ACC112 (cell line): ENCODE data around the gene ARHGAP15.
A peak's percentile ranks its signal among the peaks of the same experiment; 100 is the strongest.

Experiments used
- H2AFZ ChIP-seq: fragments of 200-600 bp; sonication (generic); one replicate; pipeline ENCODE4 v1.6.0; 2017; ENCODE audit warnings: antibody characterized with exemption, low read length; ENCODE audit not compliant: unreplicated experiment
- H3K27ac ChIP-seq: fragments of 200-600 bp; sonication (generic); 2 replicates; pipeline ENCODE4 v1.5.1; 2014; ENCODE audit warnings: low read depth, mild to moderate bottlenecking, antibody characterized with exemption, low read length, moderate library complexity
- H3K27me3 ChIP-seq: fragments of 200-600 bp; sonication (generic); 2 replicates; pipeline ENCODE4 v1.6.1; 2014; ENCODE audit warnings: mild to moderate bottlenecking, antibody characterized with exemption, low read length, moderate library complexity, mixed read lengths; ENCODE audit not compliant: insufficient read depth
- H3K36me3 ChIP-seq: fragments of 200-600 bp; sonication (generic); 2 replicates; pipeline ENCODE4 v1.6.1; 2016; ENCODE audit warnings: mild to moderate bottlenecking, antibody characterized with exemption, low read length, moderate library complexity, mixed read lengths; ENCODE audit not compliant: insufficient read depth
- H3K4me1 ChIP-seq: fragments of 200-600 bp; sonication (generic); one replicate; pipeline ENCODE4 v1.6.1; 2016; ENCODE audit warnings: low read length, mixed read lengths; ENCODE audit not compliant: insufficient read depth, unreplicated experiment, control insufficient read depth
- H3K4me3 ChIP-seq: fragments of 200-600 bp; sonication (generic); 2 replicates; pipeline ENCODE4 v1.5.1; 2014; ENCODE audit warnings: mild to moderate bottlenecking, low read depth, low read length
- H3K79me2 ChIP-seq: fragments of 200-600 bp; sonication (generic); one replicate; pipeline ENCODE4 v1.6.0; 2016; ENCODE audit warnings: low read length; ENCODE audit not compliant: control insufficient read depth, unreplicated experiment, insufficient read depth

Gene ARHGAP15

GRCh38 chr2:143397884-143398614 lies 268.8 kb downstream of the ARHGAP15 start:
- no peaks in the 10 kb centered on the region for H3K36me3 ChIP-seq
- peak overlapping the region; percentile 86 for H2AFZ ChIP-seq
- H3K27ac ChIP-seq = no peak overlapping the region
- peaks cover 15% of the 10 kb centered on the region for H3K4me1 ChIP-seq
- no peaks in the 10 kb centered on the region for H3K79me2 ChIP-seq
- no peaks in the 10 kb centered on the region for H3K27me3 ChIP-seq
- H3K4me3 ChIP-seq = peak overlapping the region; percentile 66

- H2AFZ ChIP-seq = peak overlapping the region; percentile 86
- H3K36me3 ChIP-seq = no peaks in the 10 kb centered on the region
- H3K79me2 ChIP-seq = no peaks in the 10 kb centered on the region
- peaks cover 15% of the 10 kb centered on the region for H3K4me1 ChIP-seq
- H3K27me3 ChIP-seq = no peaks in the 10 kb centered on the region
- H3K27ac ChIP-seq = no peak overlapping the region
- peak overlapping the region; percentile 66 for H3K4me3 ChIP-seq
Observed at GRCh38 chr2:143398781-143399180, 269.6 kb downstream of the ARHGAP15 start.

GRCh38 chr2:143399631-143400069 lies 270.4 kb downstream of the ARHGAP15 start:
- H3K27me3 ChIP-seq = no peaks in the 10 kb centered on the region
- H3K4me3 ChIP-seq = no peak overlapping the region
- H3K79me2 ChIP-seq = no peaks in the 10 kb centered on the region
- H2AFZ ChIP-seq = peak overlapping the region; percentile 66
- H3K27ac ChIP-seq = no peak overlapping the region
- peaks cover 15% of the 10 kb centered on the region for H3K4me1 ChIP-seq
- H3K36me3 ChIP-seq = no peaks in the 10 kb centered on the region

DNA sequence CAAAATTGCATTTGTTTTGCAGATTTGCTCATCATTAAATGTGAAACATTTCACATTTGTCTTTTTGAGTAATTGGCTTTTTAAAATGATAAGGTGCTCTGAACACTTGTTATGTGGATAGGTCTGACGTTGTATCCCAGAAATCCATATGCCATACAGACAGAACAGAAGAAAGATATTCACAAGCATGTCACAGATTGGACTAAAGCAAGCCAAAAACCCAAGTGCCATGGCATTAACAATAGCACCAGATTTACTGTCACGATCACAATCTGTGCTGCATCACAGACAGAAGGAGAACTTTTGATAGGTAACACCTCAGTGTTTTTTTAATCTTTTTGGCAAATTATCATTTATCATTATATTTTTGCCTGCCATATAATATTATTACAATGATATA lies 272.6 kb downstream of the ARHGAP15 start:
- Histone ChIP-seq H3K79me2 (no peaks in the 10 kb centered on the region), H3K4me1 (peaks cover 15% of the 10 kb centered on the region), H3K27ac (no peak overlapping the region), H2AFZ (no peak overlapping the region), H3K36me3 (no peaks in the 10 kb centered on the region), H3K4me3 (no peak overlapping the region), H3K27me3 (no peaks in the 10 kb centered on the region)

DNA sequence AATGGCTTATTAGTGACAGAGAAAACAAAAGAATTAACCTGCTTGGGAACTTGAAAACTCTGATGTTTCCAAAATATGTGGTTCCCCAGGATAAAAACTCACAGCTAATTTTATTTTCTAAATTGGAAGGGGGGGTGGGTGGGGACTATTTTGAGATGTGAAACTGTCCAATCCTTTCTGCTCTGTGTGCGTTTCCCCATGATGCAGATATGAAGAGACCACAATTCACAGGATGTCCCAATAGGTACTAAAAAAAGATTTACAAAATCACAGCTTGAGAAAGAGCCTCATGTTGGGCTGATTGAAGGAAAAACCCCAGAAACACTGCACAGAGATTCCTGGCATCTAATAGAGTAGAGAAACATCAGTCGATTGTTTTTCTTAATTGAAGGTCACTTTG lies 273.2 kb downstream of the ARHGAP15 start:
- H3K27me3 ChIP-seq = no peaks in the 10 kb centered on the region

GRCh38 chr2:143410082-143410897 lies 281.1 kb downstream of the ARHGAP15 start:
- no peaks in the 10 kb centered on the region for H3K36me3 ChIP-seq
- H3K27me3 ChIP-seq = no peaks in the 10 kb centered on the region
- H3K27ac ChIP-seq = no peak overlapping the region
- H3K4me3 ChIP-seq = no peak overlapping the region
- no peak overlapping the region for H2AFZ ChIP-seq
- H3K4me1 ChIP-seq = no peaks in the 10 kb centered on the region
- H3K79me2 ChIP-seq = no peaks in the 10 kb centered on the region

More for the DNA sequence above, 273.2 kb downstream of the ARHGAP15 start:
- Histone ChIP-seq H2AFZ (no peak overlapping the region), H3K4me1 (peaks cover 15% of the 10 kb centered on the region), H3K4me3 (no peak overlapping the region), H3K27ac (no peak overlapping the region), H3K36me3 (no peaks in the 10 kb centered on the region), H3K79me2 (no peaks in the 10 kb centered on the region)

DNA sequence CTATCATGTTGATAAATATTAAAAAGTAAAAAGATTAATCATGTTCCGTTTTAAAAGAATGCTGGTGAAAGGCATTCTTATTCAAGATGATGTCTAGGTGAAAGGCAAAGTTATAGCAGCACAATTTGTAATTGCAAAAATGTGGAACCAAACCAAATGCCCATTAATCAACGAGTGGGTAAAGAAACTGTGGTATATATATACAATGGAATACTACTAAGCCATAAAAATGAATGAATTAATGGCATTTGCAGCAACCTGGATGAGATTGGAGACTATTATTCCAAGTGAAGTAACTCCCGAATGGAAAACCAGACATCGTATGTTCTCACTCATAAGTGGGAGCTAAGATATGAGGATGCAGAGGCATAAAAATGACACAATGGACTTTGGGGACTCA lies 286.4 kb downstream of the ARHGAP15 start:
- Histone ChIP-seq H3K4me3 (no peak overlapping the region), H3K27me3 (no peaks in the 10 kb centered on the region), H3K4me1 (no peaks in the 10 kb centered on the region), H3K79me2 (no peaks in the 10 kb centered on the region), H3K27ac (no peak overlapping the region), H3K36me3 (no peaks in the 10 kb centered on the region), H2AFZ (no peak overlapping the region)

DNA sequence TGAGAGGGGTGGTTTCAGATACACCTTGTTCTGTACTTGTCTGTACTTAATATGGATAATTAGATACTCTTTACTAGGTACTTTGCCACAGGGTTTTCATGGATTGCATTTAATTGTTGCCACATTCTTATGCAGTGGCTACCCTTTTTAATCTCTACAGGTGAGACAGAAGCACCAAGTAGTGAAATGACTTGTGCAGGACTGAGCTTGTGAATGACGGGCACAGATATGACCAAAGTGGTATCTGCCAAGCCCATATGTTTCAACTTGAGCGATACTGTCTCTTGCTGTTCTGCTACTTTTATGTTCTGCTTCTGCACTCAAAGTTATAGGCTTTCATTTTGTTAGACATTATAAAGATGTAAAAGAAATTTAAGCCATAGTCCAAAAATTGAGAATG lies 288.2 kb downstream of the ARHGAP15 start:
- H3K27ac ChIP-seq = no peak overlapping the region
- H2AFZ ChIP-seq = no peak overlapping the region
- no peaks in the 10 kb centered on the region for H3K36me3 ChIP-seq
- H3K79me2 ChIP-seq = no peaks in the 10 kb centered on the region
- no peaks in the 10 kb centered on the region for H3K27me3 ChIP-seq
- H3K4me1 ChIP-seq = no peaks in the 10 kb centered on the region
- H3K4me3 ChIP-seq = no peak overlapping the region

GRCh38 chr2:143420313-143420712 lies 291.1 kb downstream of the ARHGAP15 start:
- Histone ChIP-seq H3K27me3 (no peaks in the 10 kb centered on the region), H3K4me1 (peaks cover 6% of the 10 kb centered on the region), H3K4me3 (no peak overlapping the region), H3K79me2 (no peaks in the 10 kb centered on the region), H3K36me3 (no peaks in the 10 kb centered on the region), H2AFZ (no peak overlapping the region), H3K27ac (no peak overlapping the region)

- Histone ChIP-seq H3K27me3 (no peaks in the 10 kb centered on the region), H3K4me1 (peaks cover 21% of the 10 kb centered on the region), H3K79me2 (no peaks in the 10 kb centered on the region), H3K27ac (no peak overlapping the region), H2AFZ (no peak overlapping the region), H3K36me3 (no peaks in the 10 kb centered on the region), H3K4me3 (no peak overlapping the region)
Observed at GRCh38 chr2:143422681-143423080, 293.5 kb downstream of the ARHGAP15 start.

DNA sequence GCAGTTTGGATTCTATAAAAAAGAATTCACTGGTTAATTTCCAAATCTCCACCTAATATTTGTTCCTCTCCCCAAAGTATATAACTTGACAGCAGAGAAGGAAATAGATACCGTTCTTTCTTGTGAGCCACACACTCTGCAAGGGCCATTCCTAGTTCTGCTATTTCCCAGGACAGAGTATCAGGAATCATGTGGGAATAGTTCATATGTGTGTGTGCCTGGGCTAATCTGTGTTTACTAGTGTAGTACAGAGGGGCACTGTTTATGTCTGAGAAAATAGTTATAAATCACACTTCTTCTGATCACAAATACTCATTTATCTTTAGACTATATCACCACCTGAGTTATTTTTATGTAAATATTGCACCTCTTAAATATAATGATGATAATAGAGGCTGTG lies 296.7 kb downstream of the ARHGAP15 start:
- Histone ChIP-seq H2AFZ (no peak overlapping the region), H3K4me3 (no peak overlapping the region), H3K79me2 (no peaks in the 10 kb centered on the region)

More for the DNA sequence above, 296.7 kb downstream of the ARHGAP15 start:
- peaks cover 26% of the 10 kb centered on the region for H3K4me1 ChIP-seq
- peak overlapping the region; percentile 26; the same call in 1 of the 2 replicates for H3K27ac ChIP-seq
- no peaks in the 10 kb centered on the region for H3K36me3 ChIP-seq
- no peaks in the 10 kb centered on the region for H3K27me3 ChIP-seq
